GM19397 (cell line): ENCODE data around the gene R3HDM1.
"Not testable (repeated sequence)": the region's sequence is repeated elsewhere in the genome, so short reads cannot be mapped to it uniquely, and the experiment has no call there.

ENCODE experiments used
- ATAC-seq: cut with Tn5 transposase; IDR thresholded peaks from one replicate; pipeline ENCODE4 v1.9.1; 2021; ENCODE audit warnings: mild to moderate bottlenecking, moderate library complexity; ENCODE audit not compliant: unreplicated experiment

Gene R3HDM1

DNA sequence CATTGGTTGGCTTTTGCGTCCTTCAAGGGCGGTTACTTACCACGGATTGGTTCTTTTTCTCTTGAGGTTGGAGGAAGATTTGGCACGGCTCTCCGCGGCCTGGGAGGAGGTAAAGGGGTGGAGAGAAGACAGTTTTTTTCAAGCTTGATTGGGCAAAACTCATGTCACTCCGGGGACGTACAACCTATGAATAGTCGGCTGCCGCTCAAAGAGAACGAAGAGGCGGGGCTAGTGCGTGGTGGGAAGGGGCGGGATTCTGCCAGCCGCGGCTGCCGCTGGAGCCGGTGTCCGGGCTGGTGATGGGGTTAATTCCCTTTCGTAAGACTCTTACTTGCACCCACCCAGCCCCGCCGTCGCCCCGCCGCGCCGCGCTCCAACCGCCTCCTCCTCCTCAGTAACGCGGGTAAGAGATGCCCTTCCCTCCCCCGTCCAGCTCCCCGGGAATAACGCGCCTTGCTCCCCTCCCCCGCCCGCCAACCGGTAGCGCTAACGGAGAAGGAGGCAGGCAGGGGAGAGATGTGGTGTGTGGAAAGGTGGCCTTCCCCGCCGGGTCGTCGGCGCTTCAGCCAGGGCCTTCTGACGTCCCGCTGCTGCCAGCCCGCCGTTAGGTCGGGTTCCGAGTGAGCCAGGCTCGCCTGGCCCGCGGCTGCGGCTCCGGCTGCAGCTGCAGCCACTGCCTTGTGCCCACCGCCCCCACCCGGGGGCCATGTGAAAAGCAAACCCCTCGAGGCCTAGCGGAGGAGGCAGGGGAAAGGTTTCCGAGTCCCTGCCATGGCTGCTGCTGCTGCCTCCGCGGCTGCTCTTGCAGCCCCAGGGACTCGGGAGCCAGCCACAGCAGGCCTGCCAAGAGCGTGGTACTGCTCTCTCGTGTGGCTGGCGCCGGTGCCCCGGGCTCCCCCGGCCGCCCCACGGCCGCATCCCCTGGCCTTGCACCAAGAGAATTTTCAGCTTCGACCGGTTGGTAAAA lies at the start of gene R3HDM1:
R3HDM1 (plus strand) TSS at position 254 of the 967 bp plus-strand sequence. CDS start 73,362 bp downstream, outside the sequence.
- peak; percentile 71 for ATAC-seq

- ATAC-seq, result no peak
Measured at GRCh38 chr2:135485441-135485840, 45.8 kb upstream of the R3HDM1 start.

GRCh38 chr2:135490376-135490775 lies 40.9 kb upstream of the R3HDM1 start:
- ATAC-seq, result no peak

GRCh38 chr2:135494503-135494902 lies 36.8 kb upstream of the R3HDM1 start:
- ATAC-seq, result no peak

DNA sequence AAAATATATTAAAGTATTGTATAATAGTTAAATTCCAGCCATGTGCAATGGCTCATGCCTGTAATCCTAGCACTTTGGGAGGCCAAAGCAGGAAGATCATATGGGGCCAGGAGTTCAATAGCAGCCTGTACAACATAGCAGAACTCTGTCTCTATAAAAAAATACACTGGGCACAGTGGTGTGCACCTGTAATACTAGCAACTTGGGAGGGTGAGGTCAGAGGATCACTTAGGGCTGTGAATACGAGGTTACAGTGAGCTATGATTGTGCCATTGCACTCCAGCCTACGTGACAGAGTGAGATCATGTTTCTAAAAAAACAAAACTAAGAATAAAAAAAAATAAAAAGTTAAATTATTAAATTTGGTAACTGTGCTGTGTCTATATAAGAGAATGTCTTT lies 36.4 kb upstream of the R3HDM1 start:
- no peak for ATAC-seq

DNA sequence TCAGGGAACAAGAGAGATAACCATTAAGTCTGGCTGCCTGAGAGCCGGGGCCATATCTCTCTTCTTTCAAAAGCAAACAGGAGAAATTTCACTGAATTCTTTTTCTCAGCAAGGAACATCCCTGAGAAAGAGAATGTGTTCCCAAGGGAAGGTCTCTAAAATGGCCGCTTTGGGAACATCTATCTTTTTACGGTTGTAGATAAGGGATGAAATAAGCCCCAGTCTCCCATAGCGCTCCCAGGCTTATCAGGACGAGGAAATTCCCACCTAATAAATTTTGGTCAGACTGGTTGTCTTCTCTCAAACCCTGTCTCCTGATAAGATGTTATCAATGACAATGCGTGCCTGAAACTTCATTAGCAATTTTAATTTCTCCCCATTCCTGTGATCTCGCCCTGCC lies 32.7 kb upstream of the R3HDM1 start:
- not testable (repeated sequence) for ATAC-seq

- no peak for ATAC-seq
Measured at GRCh38 chr2:135504811-135505210, 26.5 kb upstream of the R3HDM1 start.

- ATAC-seq, result no peak
Measured at GRCh38 chr2:135510577-135510976, 20.7 kb upstream of the R3HDM1 start.

- ATAC-seq, result no peak
Measured at GRCh38 chr2:135512099-135512498, 19.2 kb upstream of the R3HDM1 start.

DNA sequence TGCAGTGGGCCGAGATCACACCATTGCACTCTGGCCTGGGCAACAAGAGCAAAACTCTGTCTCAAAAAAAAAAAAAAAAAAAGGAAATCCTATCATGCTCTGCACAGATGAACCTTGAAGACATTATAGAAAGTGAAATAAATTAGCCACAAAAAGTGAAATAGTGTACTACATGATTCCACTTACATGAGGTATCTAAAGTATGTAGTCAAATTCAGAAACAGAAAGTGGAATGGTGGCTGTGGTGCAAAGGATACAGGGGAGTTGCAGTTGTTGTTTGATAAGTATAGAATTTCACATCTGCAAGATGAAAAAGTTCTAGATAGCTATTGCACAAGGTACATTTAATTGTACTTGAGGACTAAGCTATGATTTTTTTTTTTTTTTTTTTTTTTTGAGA lies 5.5 kb upstream of the R3HDM1 start:
- ATAC-seq, result no peak

- ATAC-seq, result no peak
Measured at GRCh38 chr2:135528006-135528405, 3.3 kb upstream of the R3HDM1 start.

DNA sequence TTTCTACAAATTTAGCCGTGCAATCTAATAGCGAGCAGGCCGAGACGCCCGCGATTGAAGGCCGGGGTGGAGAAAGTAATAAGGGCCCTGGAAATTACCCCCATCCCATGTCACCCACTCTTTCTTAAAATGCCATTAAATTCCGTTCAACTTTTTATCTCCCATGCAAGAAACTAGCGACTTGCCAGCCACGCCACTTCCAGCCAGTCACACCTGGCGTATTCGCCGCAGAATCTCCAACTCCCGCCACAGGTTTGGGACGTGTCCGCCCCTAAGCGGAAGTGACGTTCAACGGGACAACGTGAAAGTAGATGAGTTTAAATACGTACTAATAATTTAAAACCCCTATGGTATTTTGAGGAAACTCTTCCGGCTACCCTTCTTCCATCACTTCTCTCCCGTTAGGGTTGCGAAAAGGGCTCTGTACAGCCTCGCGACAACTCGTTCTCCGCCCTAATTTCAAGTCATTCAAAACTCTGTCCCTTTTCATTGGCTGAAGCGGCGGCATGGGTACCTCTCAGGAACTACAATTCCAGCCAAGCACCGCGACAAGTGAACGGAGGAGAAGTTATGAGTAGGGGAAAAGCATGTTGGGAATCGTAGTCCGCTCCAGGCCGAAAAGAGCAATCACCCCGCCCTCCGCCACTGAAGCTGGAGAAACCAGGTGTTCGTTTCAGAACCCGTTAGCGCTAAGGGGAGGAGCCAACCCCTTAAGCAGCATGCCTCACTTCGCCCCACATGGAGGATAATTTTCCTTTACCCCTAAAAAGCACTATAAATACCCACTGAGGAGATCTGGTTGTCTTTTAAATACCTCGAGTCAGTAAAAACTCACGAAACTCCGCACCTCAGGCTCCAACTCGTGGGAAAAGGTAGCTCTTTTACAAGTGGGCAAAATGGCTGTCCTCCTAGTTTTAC lies 712 bp upstream of the R3HDM1 start, which contains the start of gene ZRANB3:
ZRANB3 (minus strand) TSS at position 906 of the 918 bp plus-strand sequence.
- ATAC-seq, result peak; percentile 67

GRCh38 chr2:135532581-135532980 lies 1.3 kb downstream of the R3HDM1 start:
- no peak for ATAC-seq

GRCh38 chr2:135533545-135533944 lies 2.3 kb downstream of the R3HDM1 start:
- not testable (repeated sequence) for ATAC-seq

GRCh38 chr2:135546436-135546835 lies 15.2 kb downstream of the R3HDM1 start:
- ATAC-seq, result no peak

GRCh38 chr2:135547311-135547710 lies 16.0 kb downstream of the R3HDM1 start:
- no peak for ATAC-seq

- ATAC-seq, result no peak
Measured at GRCh38 chr2:135551356-135551755, 20.1 kb downstream of the R3HDM1 start.

GRCh38 chr2:135552887-135553286 lies 21.6 kb downstream of the R3HDM1 start:
- ATAC-seq, result no peak

- ATAC-seq, result no peak
Measured at GRCh38 chr2:135555311-135555710, 24.0 kb downstream of the R3HDM1 start.

DNA sequence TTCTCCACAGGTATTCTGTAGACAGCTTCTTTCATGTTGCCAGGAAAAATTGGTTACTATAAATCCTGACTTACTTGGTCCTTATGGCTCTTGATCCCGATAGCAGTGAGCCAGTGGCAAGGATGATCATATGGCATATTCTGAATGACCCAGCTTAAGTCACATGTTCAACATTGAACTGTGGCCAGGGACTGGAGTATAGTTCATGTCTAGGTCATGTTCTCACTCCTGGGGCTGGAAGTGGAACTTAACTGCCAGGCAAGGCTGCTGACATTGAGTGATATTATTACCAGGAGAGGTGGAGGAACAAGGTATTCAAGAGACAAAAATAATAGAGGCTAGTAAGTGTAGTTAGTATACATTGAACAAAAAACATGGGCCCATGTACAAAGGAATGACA lies 26.2 kb downstream of the R3HDM1 start:
- no peak for ATAC-seq

DNA sequence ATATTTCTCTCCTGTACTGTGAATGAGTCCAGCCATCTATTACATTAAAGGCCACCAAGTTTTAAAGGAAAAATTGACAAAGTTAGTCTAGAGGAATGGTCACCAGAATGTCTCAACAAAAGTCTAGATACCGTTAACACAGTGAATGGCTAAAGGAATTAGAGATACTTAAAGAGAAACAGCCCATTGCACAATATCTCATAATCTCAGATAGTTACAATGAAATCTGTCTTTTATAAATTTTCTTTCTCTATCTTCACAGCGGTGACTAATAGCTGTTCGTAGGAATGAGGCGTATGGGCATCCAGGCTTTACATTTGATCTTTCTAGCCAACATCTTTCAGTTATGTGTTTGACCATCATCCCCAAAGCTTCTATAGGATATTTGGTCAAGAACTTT lies 30.6 kb downstream of the R3HDM1 start:
- ATAC-seq, result no peak
